Frontal cortex (tissue), 4 donors: ENCODE results near the gene SERHL2. TPM values are rescaled to one million over a fixed set of nuclear protein-coding genes. Genes with fewer than 3 reads are reported as not detected.

Experiments used
- DNase-seq, 2 donors: peaks; one replicate each; pipeline ENCODE4 v3.0.0; 2012; ENCODE audit warnings: low spot score in 2 of 2
- FAIRE-seq: peaks from 2 replicates; lab custom pipeline; 2012; peaks lifted over from hg19 to GRCh38; lab: Jason Lieb, UNC
- small RNA-seq: library from RNA; depleted of rRNA; stranded (forward); fragments of <200 nt; gene quantifications from one replicate; pipeline ENCODE3, GENCODE V24; 2014
- total RNA-seq: library from RNA; depleted of rRNA; stranded (reverse); fragments of >200 nt; gene quantifications from one replicate; pipeline ENCODE4 v1.2.3, GENCODE V29; 2014
- donor health status: control.
- donor health status: control.
- donor health status: control.

The SERHL2 gene
- total RNA-seq, 1 donor from 2014 or later: 4.9 TPM

- no peak for FAIRE-seq
- DNase-seq: no peak
These were observed 66.3 kb downstream of the SERHL2 start for GRCh38 chr22:42620084-42620483.

GRCh38 chr22:42621505-42622002, 67.8 kb downstream of the SERHL2 start:
- DNase-seq (peak; percentile 65 to 79), FAIRE-seq (no peak)

GRCh38 chr22:42622061-42622710, 68.4 kb downstream of the SERHL2 start:
- FAIRE-seq (no peak), DNase-seq (no peak)

DNA sequence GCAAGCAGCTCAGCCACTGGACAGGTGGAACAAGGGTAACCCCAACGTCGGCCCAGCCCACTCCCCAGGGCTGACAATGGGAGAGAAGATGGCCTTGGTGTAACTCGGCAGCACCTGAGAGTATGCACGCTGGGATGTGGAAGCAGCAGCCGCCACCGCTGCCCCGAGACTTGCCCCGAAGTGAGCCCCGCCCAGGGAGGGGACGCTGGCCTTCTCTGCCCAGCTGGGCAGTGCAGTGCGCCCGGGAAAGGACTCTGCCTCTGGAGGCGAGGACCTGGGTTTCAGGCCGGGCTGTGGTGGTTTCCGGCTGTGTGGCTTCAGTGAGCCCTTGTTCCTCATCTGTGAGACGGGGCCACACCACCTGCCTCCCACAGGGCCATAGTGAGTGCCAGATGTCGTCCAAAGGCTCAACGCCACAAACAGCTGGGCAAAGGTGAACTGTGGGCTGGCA, 69.6 kb downstream of the SERHL2 start:
- DNase-seq (no peak), FAIRE-seq (no peak)

Small RNAs within 50 kb of the gene (small RNA-seq; reads per million reads assigned to genes)
- gene RN7SKP80 (0.15 reads per million), gene RNU6-513P (not detected)

Other genes starting within 250 kb of the SERHL2 start
- gene NFAM1, start 121.6 kb upstream of the SERHL2 start, total RNA-seq: 0.82 TPM
- gene RRP7A, start 34.2 kb upstream of the SERHL2 start, total RNA-seq: 17.9 TPM
- gene POLDIP3, start 60.9 kb downstream of the SERHL2 start, total RNA-seq: 28.5 TPM
- 0.82 TPM for gene ATP5MGL, start 86.6 kb downstream of the SERHL2 start, total RNA-seq
- gene CYB5R3, start 95.4 kb downstream of the SERHL2 start, total RNA-seq: 11.8 TPM
- 0.41 TPM for gene A4GALT, start 166.9 kb downstream of the SERHL2 start, total RNA-seq